HepG2 (cell line): ENCODE data around the gene GSTP1. TPM values are rescaled to one million over a fixed set of nuclear protein-coding genes. Genes with fewer than 3 reads are reported as not detected.

ENCODE experiments used
- ATAC-seq: fragments of 200-7000 bp; cut with Tn5 transposase; 3 replicates; pipeline ENCODE4 v1.9.1; 2020; ENCODE audit warnings: mild to moderate bottlenecking, moderate library complexity
- BruUV-seq: library from RNA; stranded (reverse); fragments of 400-500 nt; replicated peaks from 2 replicates; lab custom pipeline; 2021; lab: Mats Ljungman, UMichigan
- CTCF ChIA-PET: fragments of 300-600 bp; formaldehyde crosslinking; extraction: SDS; loops from one replicate; lab custom pipeline; 2021; ENCODE audit warnings: low total read pairs, inconsistent platforms, low intra/inter-chr PET ratio; lab: Yijun Ruan, JAX
- POLR2A ChIA-PET: fragments of 350-600 bp; sonication (Branson Sonifier 250); formaldehyde crosslinking; loops from one replicate; lab custom pipeline; 2020; ENCODE audit warnings: antibody characterized with exemption, inconsistent platforms; lab: Yijun Ruan, JAX
- DNase-seq: peaks from one replicate; pipeline ENCODE4 v3.0.0-alpha.2; 2015; ENCODE audit warnings: low spot score
- FAIRE-seq: peaks from 3 replicates; lab custom pipeline; 2011; peaks lifted over from hg19 to GRCh38; lab: Jason Lieb, UNC
- H2AFZ ChIP-seq: one replicate; pipeline ENCODE4 v1.6.1; 2011; ENCODE audit warnings: low read length, inconsistent platforms
- H3K27ac ChIP-seq: fragments of 300-600 bp; 3 replicates; pipeline ENCODE4 v1.8.0; 2011; ENCODE audit warnings: mixed run types, mild to moderate bottlenecking, mixed read lengths, low read length, inconsistent platforms; ENCODE audit not compliant: insufficient read depth; ENCODE audit errors: extremely low read length
- H3K27me3 ChIP-seq, 2 experiments: fragments of 200-600 bp in 1 of 2; 2 replicates in 1 of 2; 3 replicates in 1 of 2; pipeline versions ENCODE4 v1.6.0 to v1.8.0; 2011; ENCODE audit warnings: low read length in 2 of 2, mild to moderate bottlenecking in 2 of 2, moderate library complexity in 2 of 2, inconsistent platforms in 1 of 2; ENCODE audit not compliant: insufficient read depth in 2 of 2, control insufficient read depth in 1 of 2
- H3K36me3 ChIP-seq, 2 experiments: fragments of 200-600 bp in 1 of 2; replicated peaks in 1 of 2; 2 replicates in 1 of 2; 3 replicates in 1 of 2; pipeline versions ENCODE4 v1.5.1 to v1.8.0; 2011; ENCODE audit warnings: low read length in 2 of 2, inconsistent platforms in 1 of 2; ENCODE audit not compliant: insufficient read depth in 2 of 2, control insufficient read depth in 1 of 2
- H3K4me1 ChIP-seq: 2 replicates; pipeline ENCODE4 v1.5.1; 2012; ENCODE audit warnings: low read length, inconsistent platforms; ENCODE audit not compliant: insufficient read depth
- H3K4me2 ChIP-seq: 2 replicates; pipeline ENCODE4 v1.6.0; 2011; ENCODE audit warnings: low read depth, low read length, inconsistent platforms
- H3K4me3 ChIP-seq, 3 experiments: fragments of 200-600 bp in 1 of 3; sonication (generic), shearing (Covaris generic) in 1 of 3; replicated peaks in 1 of 3; 2 replicates each; pipeline ENCODE4 v1.5.1; 2011 to 2016; ENCODE audit warnings: low read length in 3 of 3, inconsistent platforms in 2 of 3, low read depth in 2 of 3, mild to moderate bottlenecking in 2 of 3, control low read depth in 1 of 3, mixed read lengths in 1 of 3; ENCODE audit not compliant: insufficient read depth in 1 of 3
- H3K79me2 ChIP-seq: one replicate; pipeline ENCODE4 v1.6.1; 2011; ENCODE audit warnings: low read length, inconsistent platforms; ENCODE audit not compliant: insufficient read depth
- H3K9ac ChIP-seq: 2 replicates; pipeline ENCODE4 v1.6.0; 2011; ENCODE audit warnings: mild to moderate bottlenecking, low read depth, low read length, inconsistent platforms; ENCODE audit not compliant: insufficient read depth
- H3K9me3 ChIP-seq: 2 replicates; pipeline ENCODE4 v1.5.1; 2012; ENCODE audit warnings: mild to moderate bottlenecking, low read length
- H4K20me1 ChIP-seq: 2 replicates; pipeline ENCODE4 v1.6.0; 2011; ENCODE audit warnings: inconsistent platforms, mild to moderate bottlenecking, low read length, moderate library complexity; ENCODE audit not compliant: insufficient read depth
- BCL6 ChIP-seq: IDR thresholded peaks from 2 replicates; pipeline ENCODE4 v1.6.1; 2016; ENCODE audit warnings: missing genetic modification reagents, missing compliant biosample characterization
- CENPBD1 ChIP-seq: sonication (generic); formaldehyde crosslinking; IDR thresholded peaks from 2 replicates; pipeline ENCODE4 v1.8.0; 2022; ENCODE audit warnings: missing genetic modification reagents, low read depth, mild to moderate bottlenecking, borderline replicate concordance
- FOXJ3 ChIP-seq: sonication (generic); formaldehyde crosslinking; IDR thresholded peaks from 2 replicates; pipeline ENCODE4 v1.4.0; 2020; ENCODE audit warnings: missing genetic modification reagents, mild to moderate bottlenecking, borderline replicate concordance
- MAX ChIP-seq: IDR thresholded peaks from 2 replicates; pipeline ENCODE4 v1.6.1; 2012; ENCODE audit warnings: inconsistent platforms
- MLX ChIP-seq: IDR thresholded peaks from 2 replicates; pipeline ENCODE4 v1.6.1; 2016
- RFX5 ChIP-seq: IDR thresholded peaks from 2 replicates; pipeline ENCODE4 v1.6.1; 2011; ENCODE audit warnings: low read depth, low read length, improper control_type of control experiment
- THAP9 ChIP-seq: sonication (generic); formaldehyde crosslinking; IDR thresholded peaks from 2 replicates; pipeline ENCODE4; 2020; ENCODE audit warnings: missing genetic modification reagents, mild to moderate bottlenecking, borderline replicate concordance
- ZNF761 ChIP-seq: sonication (generic); formaldehyde crosslinking; conservative IDR thresholded peaks from 2 replicates; pipeline ENCODE4 v1.4.0; 2020; ENCODE audit warnings: mild to moderate bottlenecking, missing genetic modification reagents
- WGBS: methylation state at CpG from one replicate; pipeline ENCODE4 v1.1.6; 2017; ENCODE audit warnings: low lambda C conversion rate; 5-methylcytosine and 5-hydroxymethylcytosine counted together
- in situ Hi-C: cut with HindIII; loops from 2 replicates; pipeline ENCODE4 v1.10.0; 2017; ENCODE audit warnings: low pct_unique_long_range_greater_than_20kb; ENCODE audit not compliant: extremely low pct_ligation_motif_present
- intact Hi-C: fragments of 100-400 bp; cut with micrococcal nuclease; formaldehyde crosslinking; loops from one replicate; pipeline ENCODE4 v1.10.0; 2022; ENCODE audit not compliant: unreplicated experiment
- polyA plus RNA-seq, 8 experiments: library from polyadenylated mRNA; depleted of rRNA in 3 of 8; stranded (reverse) in 7 of 8; unstranded in 1 of 8; fragments of >200 nt; fragmentation: Illumina TruSeq in 4 of 8; extraction: Trizol in 4 of 8; gene quantifications; 2 replicates each; pipeline versions ENCODE4 v1.2.1 to v1.2.3, GENCODE V29; 2011 to 2016; ENCODE audit warnings: low read depth in 4 of 8, missing spikeins in 1 of 8, mixed read lengths in 1 of 8; ENCODE audit not compliant: insufficient read depth in 1 of 8
- total RNA-seq, 5 experiments: library from RNA; depleted of rRNA; stranded (reverse); fragments of >200 nt; fragmentation: Illumina TruSeq; extraction: Trizol; gene quantifications; 2 replicates each; pipeline ENCODE4 v1.2.3, GENCODE V29; 2016; ENCODE audit warnings: low read depth in 1 of 5

Gene GSTP1
- total and polyA plus RNA-seq, 2 of the 13 experiments (the other 11 are each of a cell fraction or from before 2014, with no cell fraction given) = not detected

- intact Hi-C loops = no loop called here
- no peak overlapping the region for H2AFZ ChIP-seq
- H3K36me3 ChIP-seq = no peaks in the 10 kb centered on the region
- H3K9me3 ChIP-seq = no peaks in the 10 kb centered on the region
- H3K27ac ChIP-seq = no peak overlapping the region
- 14% methylated on average over 5 of the region's 5 CpGs for WGBS
- FAIRE-seq = no peak
- TF ChIP-seq MAX (0 out of 2 replicates have a peak, but pooled peaks have one; percentile 10), ZNF761 (CRISPR knock-in tag) (no peak), CENPBD1 (CRISPR knock-in tag) (no peak), THAP9 (CRISPR knock-in tag) (no peak), MLX (no peak), FOXJ3 (no peak), RFX5 (no peak), BCL6 (peak; percentile 91)
- TF ChIP-seq, all 625 proteins: peak for 2
- Histone ChIP-seq H3K4me1 (peaks cover 12% of the 10 kb centered on the region), H3K9ac (no peak overlapping the region), H3K4me3 (no peak overlapping the region), H3K27me3 (peaks cover 0 to 5% of the 10 kb centered on the region in 2 experiments; a peak in 1 of 5 replicates), H3K79me2 (no peaks in the 10 kb centered on the region), H4K20me1 (no peaks in the 10 kb centered on the region), H3K4me2 (no peak overlapping the region)
- in situ Hi-C loops = no loop called here
- no TSS peak for BruUV-seq
- CTCF ChIA-PET = no interaction called here
- no peak for DNase-seq
- POLR2A ChIA-PET = no interaction called here
- ATAC-seq = no peak
These were observed 3.1 kb downstream of the GSTP1 start for GRCh38 chr11:67586568-67587250.
